HepG2 (cell line): ENCODE results near the gene FOSL2.

Experiments
- ATF6 ChIP-seq: sonication (generic); formaldehyde crosslinking; conservative IDR thresholded peaks from 2 replicates; pipeline ENCODE4 v1.4.0; 2020; ENCODE audit warnings: missing genetic modification reagents
- CTCF ChIP-seq: sonication (generic); formaldehyde crosslinking; IDR thresholded peaks from 2 replicates; pipeline ENCODE4 v1.5.0; 2020; ENCODE audit warnings: mild to moderate bottlenecking, missing genetic modification reagents, moderate library complexity

GRCh38 chr2:28363686-28364280 lies 28.9 kb upstream of the FOSL2 start:
- TF ChIP-seq CTCF (no peak), ATF6 (no peak)
